AG09309 (cell line): ENCODE results near the gene EN2.

Experiments used
- DNase-seq: peaks from one replicate; pipeline ENCODE4 v3.0.0-alpha.2; 2010; ENCODE audit warnings: low read depth
- H3K4me3 ChIP-seq: 2 replicates; pipeline ENCODE4 v1.5.1; 2011; ENCODE audit warnings: mild to moderate bottlenecking, low read depth, low read length, moderate library complexity; ENCODE audit not compliant: control insufficient read depth
- CTCF ChIP-seq: IDR thresholded peaks from 2 replicates; pipeline ENCODE4 v1.5.1; 2011; ENCODE audit warnings: mild to moderate bottlenecking, low read depth, low read length, inconsistent platforms; ENCODE audit not compliant: insufficient read depth, control insufficient read depth; ENCODE audit errors: missing control alignments

Gene EN2

GRCh38 chr7:155490697-155491628, 33.0 kb downstream of the EN2 start:
- TF ChIP-seq CTCF, result no peak
- H3K4me3 ChIP-seq, result peak overlapping the region; percentile 43
- no peak for DNase-seq

- DNase-seq, result no peak
- TF ChIP-seq CTCF, result no peak
- no peak overlapping the region for H3K4me3 ChIP-seq
These were observed 33.9 kb downstream of the EN2 start for GRCh38 chr7:155491812-155492211.

GRCh38 chr7:155493744-155494538, 36.0 kb downstream of the EN2 start:
- DNase-seq, result no peak
- no peak overlapping the region for H3K4me3 ChIP-seq
- TF ChIP-seq CTCF, result no peak

- no peak for TF ChIP-seq CTCF
- H3K4me3 ChIP-seq, result no peak overlapping the region
These were observed 36.6 kb downstream of the EN2 start for GRCh38 chr7:155494551-155494950.

GRCh38 chr7:155495440-155496248, 37.7 kb downstream of the EN2 start:
- DNase-seq, result no peak
- TF ChIP-seq CTCF, result no peak
- no peak overlapping the region for H3K4me3 ChIP-seq

More at GRCh38 chr7:155494551-155494950, 36.6 kb downstream of the EN2 start:
- DNase-seq, result no peak

GRCh38 chr7:155496267-155497005, 38.5 kb downstream of the EN2 start:
- H3K4me3 ChIP-seq, result no peak overlapping the region
- DNase-seq, result no peak
- TF ChIP-seq CTCF, result no peak
